Osteocyte (in vitro differentiated cells): ENCODE data around the gene ST3GAL3. TPM values are rescaled to one million over a fixed set of nuclear protein-coding genes. Genes with fewer than 3 reads are reported as not detected.

Experiments
- DNase-seq: peaks from one replicate; pipeline ENCODE4 v3.0.0; 2021; ENCODE audit warnings: mixed read lengths; ENCODE audit not compliant: unreplicated experiment; ENCODE audit errors: extremely low spot score
- H3K27ac Mint-ChIP-seq: one replicate; pipeline ENCODE4 v1.8.0; 2021; ENCODE audit warnings: mild to moderate bottlenecking, mixed read lengths; ENCODE audit not compliant: unreplicated experiment
- H3K27me3 Mint-ChIP-seq: one replicate; pipeline ENCODE4 v1.8.0; 2021; ENCODE audit warnings: mixed read lengths; ENCODE audit not compliant: unreplicated experiment
- H3K36me3 Mint-ChIP-seq: one replicate; pipeline ENCODE4 v1.8.0; 2021; ENCODE audit warnings: mixed read lengths; ENCODE audit not compliant: unreplicated experiment
- H3K4me1 Mint-ChIP-seq: one replicate; pipeline ENCODE4 v1.8.0; 2021; ENCODE audit warnings: mixed read lengths; ENCODE audit not compliant: unreplicated experiment
- H3K4me3 Mint-ChIP-seq: one replicate; pipeline ENCODE4 v1.8.0; 2021; ENCODE audit warnings: mild to moderate bottlenecking, moderate library complexity, mixed read lengths; ENCODE audit not compliant: unreplicated experiment
- H3K9me3 Mint-ChIP-seq: one replicate; pipeline ENCODE4 v1.8.0; 2021; ENCODE audit warnings: mixed read lengths; ENCODE audit not compliant: unreplicated experiment
- CTCF ChIP-seq: fragments of 200-600 bp; sonication (generic); IDR thresholded peaks from 2 replicates; pipeline ENCODE4 v1.5.0; 2021; ENCODE audit warnings: antibody characterized with exemption, mild to moderate bottlenecking, moderate library complexity
- total RNA-seq: library from RNA; stranded (reverse); gene quantifications from 2 replicates; pipeline ENCODE4 v1.2.1, GENCODE V29; 2021

Gene ST3GAL3
- total RNA-seq, 1 donor from 2014 or later = 26.4 TPM

- DNase-seq = no peak
- Mint-ChIP-seq H3K36me3 (peaks cover 34% of the 10 kb centered on the region), H3K27me3 (no peaks in the 10 kb centered on the region), H3K27ac (no peak overlapping the region), H3K9me3 (peaks cover 10% of the 10 kb centered on the region), H3K4me3 (no peak overlapping the region), H3K4me1 (peaks cover 32% of the 10 kb centered on the region)
- TF ChIP-seq CTCF = no peak
Measured at GRCh38 chr1:43842175-43842498, 134.8 kb downstream of the ST3GAL3 start.

- H3K9me3 Mint-ChIP-seq = peaks cover 10% of the 10 kb centered on the region
- TF ChIP-seq CTCF = no peak
- no peak overlapping the region for H3K4me3 Mint-ChIP-seq
- DNase-seq = no peak
- H3K27me3 Mint-ChIP-seq = no peaks in the 10 kb centered on the region
- H3K36me3 Mint-ChIP-seq = peaks cover 34% of the 10 kb centered on the region
- H3K27ac Mint-ChIP-seq = no peak overlapping the region
- peaks cover 28% of the 10 kb centered on the region for H3K4me1 Mint-ChIP-seq
Measured at GRCh38 chr1:43843684-43844083, 136.3 kb downstream of the ST3GAL3 start.

- Mint-ChIP-seq H3K27ac (no peak overlapping the region), H3K4me3 (no peak overlapping the region), H3K4me1 (peaks cover 26% of the 10 kb centered on the region), H3K36me3 (peaks cover 34% of the 10 kb centered on the region), H3K9me3 (peaks cover 10% of the 10 kb centered on the region), H3K27me3 (no peaks in the 10 kb centered on the region)
- TF ChIP-seq CTCF = no peak
- no peak for DNase-seq
Measured at GRCh38 chr1:43844114-43844513, 136.8 kb downstream of the ST3GAL3 start.

GRCh38 chr1:43847290-43847689 lies 140.0 kb downstream of the ST3GAL3 start:
- TF ChIP-seq CTCF = no peak
- Mint-ChIP-seq H3K27ac (no peak overlapping the region), H3K9me3 (peaks cover 5% of the 10 kb centered on the region), H3K36me3 (peaks cover 26% of the 10 kb centered on the region), H3K4me3 (no peak overlapping the region), H3K27me3 (no peaks in the 10 kb centered on the region), H3K4me1 (peaks cover 13% of the 10 kb centered on the region)
- no peak for DNase-seq

GRCh38 chr1:43847882-43848281 lies 140.5 kb downstream of the ST3GAL3 start:
- DNase-seq = no peak
- Mint-ChIP-seq H3K36me3 (peaks cover 20% of the 10 kb centered on the region), H3K4me1 (peaks cover 18% of the 10 kb centered on the region), H3K27ac (no peak overlapping the region), H3K27me3 (no peaks in the 10 kb centered on the region), H3K9me3 (peaks cover 3% of the 10 kb centered on the region), H3K4me3 (no peak overlapping the region)
- no peak for TF ChIP-seq CTCF
